Suppressor macrophage treated with lipopolysaccharide for 4 hours (primary cell): ENCODE data around the gene MAS1L.

Source experiments
- DNase-seq: peaks from one replicate; pipeline ENCODE4 v3.0.0-alpha.2; 2020

MAS1L gene

DNA sequence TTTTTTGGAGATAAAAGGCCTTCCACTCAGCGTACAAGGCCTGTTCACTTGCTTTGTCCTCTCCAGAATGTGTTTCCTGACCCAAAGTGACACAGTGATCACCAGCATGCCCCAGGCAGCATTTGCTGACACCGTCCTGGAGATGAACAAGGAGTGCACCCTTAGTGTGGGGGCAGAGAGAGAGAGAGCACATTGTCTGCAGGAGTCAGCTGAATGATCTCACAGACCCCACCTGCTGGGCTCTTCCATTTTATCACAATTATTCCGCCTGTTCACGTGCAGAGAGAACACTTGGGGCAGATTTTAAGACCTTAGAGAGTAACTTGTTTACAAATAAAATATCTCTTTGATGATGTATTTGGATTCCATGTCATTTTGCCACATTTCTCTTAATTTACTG is 22.4 kb upstream of the MAS1L start:
- no peak for DNase-seq

DNA sequence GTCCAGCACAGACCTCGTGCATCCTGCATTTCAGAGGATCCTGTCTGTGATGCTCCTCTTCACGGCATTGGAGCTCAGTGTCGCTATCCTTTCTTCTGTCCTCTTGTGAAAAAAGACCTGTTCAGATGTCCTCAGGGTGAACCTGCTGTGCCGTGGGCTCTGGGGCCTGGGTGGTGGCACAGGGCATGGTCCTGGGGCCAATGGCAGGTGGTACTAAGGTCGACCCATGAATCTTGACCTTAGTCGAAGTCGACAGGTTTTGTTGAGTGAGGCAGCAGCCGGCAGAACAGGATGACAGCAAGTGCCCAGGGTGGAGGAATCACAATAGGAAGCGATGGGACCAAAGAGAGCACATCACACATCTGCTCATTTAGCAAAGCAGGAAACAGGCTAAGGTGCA is 22.0 kb upstream of the MAS1L start:
- DNase-seq = no peak

DNA sequence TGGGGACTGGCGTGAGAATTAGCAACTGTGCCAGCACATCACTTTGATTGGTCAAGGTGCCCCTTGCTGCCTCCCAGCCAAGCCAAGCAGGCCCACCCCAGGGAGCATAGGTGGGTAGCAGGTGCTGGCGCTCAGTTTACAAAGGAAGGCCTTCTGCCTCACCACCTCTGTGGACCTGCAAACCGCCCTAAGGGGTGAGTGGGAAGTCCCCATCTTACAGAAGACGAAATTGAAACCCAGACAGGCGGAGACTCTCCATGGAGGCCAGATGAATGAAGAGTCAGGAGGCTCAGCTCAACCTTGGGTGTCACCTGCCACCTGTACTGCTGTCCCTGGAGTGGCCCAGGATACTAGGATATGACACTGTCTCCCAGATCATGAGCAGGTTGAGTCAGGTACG is 21.5 kb upstream of the MAS1L start:
- DNase-seq = no peak

DNA sequence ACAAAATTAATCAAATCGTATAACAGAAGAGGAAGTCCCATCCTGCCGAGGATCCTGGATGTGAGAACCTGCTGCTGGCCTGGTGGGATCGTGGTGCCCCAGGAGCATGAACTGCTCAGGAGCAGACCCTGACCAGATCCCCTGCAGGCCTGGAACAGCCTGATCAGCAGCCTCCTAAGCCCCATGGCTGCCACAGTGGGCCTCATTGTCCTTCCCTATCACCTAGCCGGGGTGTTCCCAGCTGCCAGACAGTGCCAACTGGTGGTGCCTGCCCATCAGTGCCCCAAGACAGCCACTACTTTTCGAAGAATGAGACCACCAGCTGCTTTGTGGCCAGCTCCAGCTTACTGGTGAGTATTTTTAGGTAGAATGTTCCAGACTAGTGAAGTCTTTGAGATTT is 19.6 kb upstream of the MAS1L start:
- DNase-seq = no peak

DNA sequence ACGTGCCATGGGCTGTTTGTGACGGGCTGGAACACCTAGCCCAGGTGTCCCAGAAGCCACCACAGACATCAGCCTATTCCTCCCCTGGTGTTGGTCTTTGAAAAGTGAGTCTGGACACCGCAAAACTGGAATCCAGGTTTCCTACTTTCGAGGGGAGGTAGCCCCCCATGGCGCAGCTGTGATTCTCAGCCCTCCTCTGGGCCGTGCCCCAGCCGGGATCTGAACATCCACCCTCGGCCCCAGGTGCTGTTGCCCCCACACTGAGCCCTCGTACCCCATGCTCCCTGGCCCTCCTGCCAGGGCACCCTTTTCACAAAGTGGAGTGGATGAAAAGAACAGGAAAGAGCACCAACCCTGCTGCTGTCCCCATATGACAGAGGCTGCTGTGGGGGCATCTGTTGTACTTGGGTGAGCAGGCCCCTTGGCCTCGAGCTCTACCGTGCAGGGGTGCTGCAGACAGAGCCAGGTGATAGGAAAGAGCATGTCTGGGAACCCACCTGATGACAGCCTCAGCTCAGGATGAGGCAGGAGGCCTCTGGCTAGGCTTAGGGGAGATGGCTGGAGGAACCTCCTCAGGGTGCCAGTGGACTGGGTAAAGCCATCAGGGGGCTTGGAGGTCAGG is 18.8 kb upstream of the MAS1L start:
- DNase-seq = no peak

DNA sequence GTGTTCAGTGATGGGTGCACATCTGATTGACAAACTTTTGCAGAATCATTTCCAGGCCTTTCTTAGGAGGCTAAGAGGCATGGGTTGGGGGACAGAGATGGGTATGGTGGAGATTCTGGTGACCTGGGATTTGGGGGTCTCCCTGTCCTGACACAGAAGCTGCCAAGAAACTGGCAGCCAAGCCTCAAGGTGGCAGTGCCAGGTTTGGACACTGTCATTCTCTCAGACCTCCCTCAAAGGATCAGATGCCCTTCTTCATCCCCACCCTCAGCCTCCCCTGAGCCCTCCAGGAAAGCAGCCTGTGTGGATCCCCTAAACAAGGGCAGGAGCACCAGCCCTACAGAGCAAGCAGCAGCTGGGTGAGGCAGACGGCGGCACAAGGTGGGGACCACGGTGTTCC is 18.1 kb upstream of the MAS1L start:
- no peak for DNase-seq

DNA sequence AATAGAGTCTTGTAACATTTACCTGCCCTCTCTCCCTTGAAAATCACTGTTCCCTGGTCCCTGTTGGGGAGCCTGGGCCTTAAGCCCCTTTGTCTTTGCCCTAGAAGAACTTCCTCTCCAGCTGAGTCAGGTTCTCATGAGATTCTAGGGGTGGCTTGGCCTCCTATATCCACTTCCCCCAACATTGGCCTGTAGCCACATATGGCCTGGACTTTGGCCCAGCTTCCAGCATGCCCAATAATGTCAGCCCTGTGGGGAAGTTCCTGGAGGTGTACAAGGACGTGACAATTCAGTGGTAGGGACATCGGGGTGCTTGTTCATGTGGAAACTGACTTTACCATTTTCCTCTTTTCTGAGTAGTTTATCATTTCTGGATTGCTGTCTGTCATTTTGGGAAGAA is 17.2 kb upstream of the MAS1L start:
- DNase-seq = no peak

DNA sequence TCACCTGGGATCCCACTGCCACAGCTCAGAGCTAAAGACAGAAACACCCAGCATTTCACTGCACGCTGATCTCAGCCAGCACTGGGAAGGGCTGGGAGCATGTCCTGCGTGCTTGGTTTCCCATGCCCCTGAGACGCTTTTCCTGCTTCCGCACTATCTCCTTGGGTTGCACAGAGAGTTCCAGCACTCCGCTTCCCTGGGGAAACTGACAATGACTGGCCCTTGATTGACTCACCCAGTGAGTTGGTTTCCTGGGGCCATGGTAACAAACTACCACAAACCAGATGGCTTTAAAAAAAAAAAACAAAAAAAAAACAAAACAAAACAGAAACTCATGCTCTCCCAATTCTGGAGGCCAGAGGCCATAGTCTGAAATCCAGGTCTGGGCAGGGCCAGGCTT is 14.8 kb upstream of the MAS1L start:
- no peak for DNase-seq

DNA sequence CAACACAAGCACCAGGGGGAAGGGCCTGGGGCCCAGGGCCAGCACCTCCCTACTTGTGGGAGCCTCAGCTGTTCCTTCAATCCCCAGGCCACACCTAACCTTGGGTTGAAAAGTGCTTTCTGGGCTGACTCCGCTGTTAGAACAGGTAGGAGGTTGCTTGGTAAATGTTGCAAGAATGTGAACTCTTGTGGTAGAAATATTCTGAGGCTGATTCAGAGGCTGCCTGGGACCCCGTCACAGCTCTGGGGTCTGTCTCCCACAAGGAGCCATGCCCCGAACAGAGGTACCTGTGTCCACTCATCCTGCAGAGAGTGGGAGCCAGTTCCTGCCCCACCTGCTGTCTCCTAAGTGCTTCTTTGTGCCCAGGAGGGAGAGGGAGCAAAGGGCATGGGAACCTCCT is 14.4 kb upstream of the MAS1L start:
- no peak for DNase-seq

DNA sequence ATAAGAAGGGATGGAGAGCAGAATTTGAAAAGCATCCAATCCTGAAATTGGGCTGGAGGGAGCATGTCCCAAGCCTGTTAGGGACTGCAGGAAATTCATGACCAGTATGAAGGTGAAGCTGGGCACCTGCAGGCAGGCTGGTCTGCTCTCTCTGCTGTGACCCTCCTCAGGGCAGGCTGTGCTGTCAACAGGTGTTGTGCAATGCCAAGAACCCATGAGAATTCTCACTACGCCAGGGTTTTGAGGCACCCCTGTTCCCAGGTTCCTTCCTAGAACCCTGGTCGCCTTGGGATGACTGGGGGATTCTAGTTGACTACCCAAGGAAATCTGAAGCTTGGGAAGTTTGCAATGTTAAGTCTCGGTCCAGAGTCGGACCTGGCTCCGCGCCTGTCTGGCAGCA is 13.3 kb upstream of the MAS1L start:
- no peak for DNase-seq

DNA sequence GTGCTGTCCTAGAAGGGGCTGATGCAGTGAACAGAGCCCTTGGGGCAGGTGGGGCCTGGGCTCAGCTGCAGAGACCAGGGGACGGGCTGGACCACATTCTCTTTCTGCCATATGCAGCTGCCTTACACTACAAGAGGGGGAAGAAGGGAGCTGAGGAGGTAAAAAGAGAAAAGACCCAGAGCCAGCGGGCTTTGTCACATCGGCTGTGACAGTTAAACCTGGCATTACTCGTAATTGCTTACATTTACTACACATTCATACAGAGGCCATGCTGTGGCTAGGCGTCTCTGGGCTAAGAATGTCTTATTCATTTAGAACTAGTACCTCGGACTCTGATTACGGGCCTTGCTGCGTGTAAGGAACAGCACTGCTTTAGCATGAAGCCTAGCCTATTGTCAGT is 12.8 kb upstream of the MAS1L start:
- no peak for DNase-seq

DNA sequence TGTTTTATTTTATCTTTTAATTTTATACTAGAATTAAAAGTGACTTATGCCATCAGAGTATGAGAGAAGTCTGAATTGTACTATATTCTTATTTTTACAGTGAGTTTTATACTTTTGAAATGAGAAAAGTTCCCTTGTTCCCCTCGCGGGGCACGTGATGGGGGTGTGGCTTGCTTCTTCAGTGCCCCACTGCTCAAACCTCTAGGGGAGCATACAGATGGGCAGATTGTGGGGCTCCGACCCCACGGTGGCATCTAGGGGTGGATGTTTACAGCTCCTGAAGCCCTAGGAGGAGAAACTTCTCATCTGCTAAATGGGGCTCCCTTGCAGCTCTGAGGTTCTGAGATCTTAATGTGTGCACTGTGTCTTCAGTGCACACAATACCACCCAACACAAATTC is 11.9 kb upstream of the MAS1L start:
- no peak for DNase-seq

DNA sequence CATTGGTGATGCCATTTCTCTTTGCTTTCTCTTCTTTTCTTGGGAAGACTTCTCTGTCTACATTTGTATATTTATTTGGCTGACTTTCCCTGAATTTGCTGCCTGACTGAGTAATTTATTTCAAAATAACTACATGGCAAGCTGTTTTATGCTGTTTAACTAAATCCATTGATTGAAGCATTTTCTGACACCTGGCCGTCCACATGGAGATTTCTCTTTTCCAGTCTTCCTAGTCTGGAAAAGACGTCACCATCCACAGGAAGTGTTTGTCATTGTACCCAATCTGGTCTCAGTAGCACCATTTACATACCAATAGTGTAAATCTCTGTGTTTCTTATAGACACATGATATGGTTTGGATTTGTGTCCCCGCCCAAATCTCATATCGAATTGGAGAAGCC is 9.2 kb upstream of the MAS1L start:
- no peak for DNase-seq

DNA sequence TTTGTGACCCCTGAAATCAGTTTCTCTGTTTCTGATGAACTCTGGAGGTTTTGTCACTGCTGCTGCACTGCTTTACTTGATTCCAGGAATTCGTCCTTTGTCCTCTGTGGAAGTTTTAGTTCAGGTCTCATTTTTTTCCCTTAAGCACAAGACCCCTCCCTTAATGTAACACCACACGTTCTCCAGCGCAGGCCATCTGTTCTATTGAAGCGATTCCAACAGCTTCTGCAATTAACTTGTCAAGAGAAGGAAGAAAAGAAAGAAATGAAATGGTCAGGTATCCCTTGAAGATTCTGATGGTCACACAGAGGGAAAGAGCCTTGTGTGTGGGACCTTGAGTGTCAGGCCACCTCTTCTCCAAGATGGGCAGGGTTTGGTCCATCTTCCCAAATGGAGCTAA is 7.8 kb upstream of the MAS1L start:
- DNase-seq = no peak

DNA sequence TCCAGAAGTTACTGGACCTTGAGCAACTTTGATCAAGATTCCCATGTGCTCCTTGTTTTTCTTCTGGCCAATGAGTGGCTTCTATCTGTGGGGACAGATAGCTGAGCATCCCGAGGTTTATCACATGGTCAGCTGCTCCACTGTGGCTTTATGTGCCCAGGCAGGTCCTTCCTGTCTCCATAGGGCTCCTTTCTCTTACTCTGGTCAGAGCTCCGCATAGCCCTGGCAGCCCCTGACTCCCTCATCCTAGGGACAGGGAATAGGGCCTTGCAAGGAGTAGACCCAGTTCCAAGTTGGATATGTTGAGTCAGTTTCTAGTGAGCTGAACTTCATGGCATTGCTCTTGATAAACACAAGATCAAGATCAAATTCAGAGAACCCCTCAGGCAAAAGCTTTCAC is 6.4 kb upstream of the MAS1L start:
- no peak for DNase-seq

DNA sequence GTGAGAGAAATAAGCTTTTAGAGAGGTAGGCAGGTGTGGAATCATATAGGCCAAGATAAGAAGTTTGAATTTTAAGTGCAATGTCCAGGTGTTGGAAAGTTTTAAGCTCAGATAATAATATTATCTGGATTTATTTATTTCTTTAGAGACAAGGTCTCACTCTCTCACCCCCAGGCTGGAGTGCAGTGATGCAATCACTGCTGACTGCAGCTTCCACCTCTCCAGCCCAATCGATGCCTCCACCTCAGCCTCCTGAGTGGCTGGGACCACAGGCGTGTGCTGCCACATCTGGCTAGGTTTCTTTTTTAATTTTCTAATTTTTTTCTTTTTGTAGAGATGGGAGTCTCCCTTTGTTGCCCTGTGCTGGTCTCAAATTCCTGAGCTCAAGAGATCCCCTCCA is 5.5 kb upstream of the MAS1L start:
- DNase-seq = no peak

DNA sequence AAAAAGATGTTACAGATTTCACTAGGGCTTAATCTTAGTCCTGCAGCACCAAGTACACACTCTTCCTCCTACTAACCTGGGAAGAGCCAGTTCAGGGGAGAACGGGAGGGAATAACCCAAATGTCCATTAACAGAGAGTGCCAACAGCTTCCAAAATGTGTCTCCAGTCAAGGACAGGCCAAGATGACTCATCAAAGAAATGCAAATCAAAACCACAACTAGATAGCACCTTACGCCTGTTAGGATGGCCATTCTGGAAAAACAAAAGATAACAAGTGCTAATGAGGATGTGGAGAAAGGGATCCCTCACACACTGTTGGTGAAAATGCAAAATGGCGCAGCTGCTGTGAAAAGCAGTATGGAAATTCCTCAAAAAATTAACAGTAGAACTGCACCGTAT is 3.8 kb upstream of the MAS1L start:
- no peak for DNase-seq

DNA sequence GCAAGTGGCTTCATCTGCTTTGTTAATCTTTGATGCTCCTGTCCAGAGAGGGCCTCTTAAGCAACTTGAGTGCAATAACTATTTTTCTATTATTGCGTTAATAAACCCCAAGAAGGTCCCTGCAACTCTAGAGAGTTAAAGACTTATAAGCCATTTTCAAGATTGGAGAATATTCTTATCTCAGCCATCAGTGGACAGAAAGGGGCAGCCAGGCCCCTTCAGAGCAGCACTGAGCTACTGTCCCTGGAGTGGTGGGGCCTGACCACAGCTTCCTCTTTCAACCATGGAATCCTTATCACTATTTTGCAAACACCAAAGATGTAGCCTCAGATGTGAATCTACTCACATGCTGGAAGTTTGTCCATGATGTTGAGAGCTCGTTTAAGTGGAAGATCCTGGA is 2.8 kb upstream of the MAS1L start:
- no peak for DNase-seq

DNA sequence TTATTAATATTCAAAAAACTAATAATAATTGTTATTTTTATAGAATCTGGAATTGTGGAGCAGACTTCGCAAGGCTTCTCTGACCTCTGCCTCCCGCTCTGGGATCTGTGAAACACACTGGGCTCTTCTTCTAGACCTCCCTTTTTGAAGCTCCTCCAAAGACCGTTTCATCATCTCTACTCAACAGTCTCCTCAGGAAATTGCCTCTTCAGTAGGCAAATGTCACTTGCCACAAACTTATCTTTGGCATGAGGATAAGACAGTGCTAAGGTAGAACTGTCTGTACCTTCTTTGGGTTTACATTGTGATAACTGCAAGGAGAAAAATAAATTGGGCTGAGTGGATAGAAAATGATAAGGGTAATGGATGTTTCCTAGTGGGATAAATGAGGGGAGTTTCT is 2.3 kb upstream of the MAS1L start:
- no peak for DNase-seq

DNA sequence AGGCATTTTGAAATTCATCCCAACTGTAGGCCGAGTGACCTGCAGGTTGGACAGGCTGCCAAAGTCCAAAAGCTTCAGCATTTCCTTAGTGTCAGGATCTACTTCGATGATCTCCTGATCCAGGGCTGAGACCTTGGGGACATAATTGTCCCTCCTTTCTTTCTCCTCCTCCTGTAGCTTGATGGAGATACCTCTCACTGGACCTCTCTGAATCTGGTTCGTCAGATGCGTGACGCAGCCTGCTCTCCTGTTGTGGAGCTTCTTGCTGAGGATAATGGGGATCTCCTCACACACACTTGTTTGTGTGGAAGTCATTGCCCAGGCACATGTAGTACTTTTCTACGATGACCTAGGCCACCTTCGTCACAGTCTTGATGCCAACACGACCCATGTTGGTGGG is 1.5 kb upstream of the MAS1L start:
- no peak for DNase-seq

DNA sequence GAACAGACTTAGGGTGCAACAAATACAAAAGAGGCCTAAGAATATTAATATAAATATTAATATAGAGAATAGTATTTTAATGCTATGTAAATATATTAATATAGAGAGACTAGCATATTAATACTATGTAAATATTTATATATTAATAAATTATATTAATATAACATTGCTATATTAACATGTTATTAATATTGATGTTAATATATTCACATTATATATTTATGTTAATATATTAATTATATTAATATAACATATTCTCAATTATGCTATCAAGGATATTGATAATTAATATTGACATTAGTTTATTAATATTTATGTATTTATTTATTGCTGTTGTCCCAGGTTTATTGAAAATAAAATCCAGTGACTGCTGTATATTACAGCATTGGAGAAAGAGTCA is 1.1 kb upstream of the MAS1L start:
- no peak for DNase-seq

DNA sequence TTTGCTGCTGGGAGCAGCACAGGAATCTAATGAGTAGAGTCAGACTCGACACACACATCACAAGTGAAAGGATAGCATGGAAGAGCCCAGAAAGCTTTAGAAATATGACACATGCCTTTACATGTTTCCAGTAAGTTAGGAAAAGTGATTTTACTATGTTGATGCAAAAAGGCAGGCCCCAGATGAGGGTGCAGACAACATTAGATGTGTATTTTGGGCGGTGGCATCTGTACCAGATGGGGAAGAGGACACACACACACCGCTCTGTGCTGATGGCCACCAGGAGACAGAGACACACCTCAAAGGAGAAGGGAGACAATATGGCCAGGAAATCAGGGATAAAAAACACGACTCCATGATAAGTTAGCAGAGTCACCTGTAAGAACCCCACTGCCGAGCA is 625 bp downstream of the MAS1L start:
- DNase-seq = no peak

DNA sequence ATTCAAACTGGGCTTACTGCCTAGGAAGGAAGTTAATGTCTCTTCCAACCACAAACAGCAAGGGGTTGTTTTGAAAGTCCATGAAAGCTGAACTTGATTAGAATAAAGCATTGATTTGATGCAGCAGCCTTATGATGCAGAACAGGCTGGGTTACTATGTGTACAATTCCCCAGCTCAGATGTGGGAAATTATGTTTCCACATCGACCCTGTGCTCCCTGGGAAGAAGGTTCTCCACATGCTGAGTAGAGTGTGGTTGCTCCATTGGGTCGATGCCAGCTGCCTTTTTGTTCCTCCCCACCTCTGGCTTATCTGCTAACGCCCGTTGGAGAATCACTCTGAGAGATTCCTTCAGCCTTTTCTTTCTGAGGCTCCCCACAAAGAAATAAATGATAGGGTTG is 1.2 kb downstream of the MAS1L start:
- no peak for DNase-seq

DNA sequence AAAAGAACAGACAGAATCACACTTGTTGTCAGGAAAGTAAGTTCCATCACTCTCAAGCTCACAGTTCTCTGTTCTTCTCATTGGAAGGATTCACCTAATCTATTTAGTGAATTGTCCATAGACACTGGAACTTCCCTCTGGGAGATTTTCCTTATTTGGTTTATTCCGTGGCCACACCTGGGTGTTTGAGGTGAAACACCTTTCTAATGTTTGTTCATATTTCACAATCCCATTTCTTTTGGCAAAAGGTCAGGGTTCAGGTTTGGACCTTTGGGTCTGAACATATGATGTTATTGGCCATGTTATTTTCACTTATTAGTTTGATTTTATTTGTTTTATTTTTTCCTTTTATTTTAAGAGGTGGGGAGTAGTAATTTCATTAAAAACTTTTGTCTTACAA is 4.0 kb downstream of the MAS1L start:
- no peak for DNase-seq

DNA sequence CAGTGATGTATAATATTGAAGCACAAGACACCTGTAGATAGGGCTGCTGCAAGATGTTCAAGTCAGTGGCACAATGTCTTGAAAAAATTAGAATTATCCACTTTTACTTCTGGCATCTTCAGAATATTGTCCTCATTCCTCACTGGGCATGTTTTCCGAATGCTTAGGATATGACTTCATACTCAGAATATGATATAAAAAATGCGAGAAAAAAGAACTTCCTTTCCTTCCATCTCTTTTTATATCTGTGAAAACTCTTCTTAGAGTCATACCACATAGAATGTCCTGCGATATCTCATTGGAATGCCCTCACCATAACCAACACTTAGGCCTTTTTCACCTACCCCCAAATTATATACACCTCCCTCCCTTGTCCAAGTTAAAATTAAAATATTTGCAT is 4.6 kb downstream of the MAS1L start:
- DNase-seq = no peak

DNA sequence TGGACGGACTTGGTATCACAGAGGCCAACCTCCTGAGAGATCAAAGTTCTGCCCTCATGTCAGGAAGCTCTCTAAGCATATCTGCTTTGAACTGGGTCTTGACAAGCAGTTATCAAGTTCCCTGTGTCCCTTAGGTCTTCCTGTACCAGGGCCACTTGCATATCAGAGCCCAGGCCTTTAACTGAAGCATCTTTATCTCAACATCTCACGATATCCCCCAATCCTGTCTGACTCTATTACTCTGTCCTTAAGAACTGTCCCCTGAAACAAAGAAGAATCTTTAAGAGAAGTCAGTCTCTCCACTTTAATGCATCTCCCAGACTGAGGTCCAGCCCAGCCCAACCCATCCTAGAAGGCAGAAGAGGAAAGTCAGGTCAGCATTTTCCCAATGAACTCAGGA is 8.2 kb downstream of the MAS1L start:
- DNase-seq = no peak
